GM19240 (cell line): ENCODE measurements around the gene WDR4.
"Not testable (repeated sequence)": the region's sequence is repeated elsewhere in the genome, so short reads cannot be mapped to it uniquely, and the experiment has no call there.

Source experiments
- DNase-seq: peaks from one replicate; pipeline ENCODE4 v3.0.0; 2011; ENCODE audit warnings: low spot score; ENCODE audit not compliant: insufficient read length

The WDR4 gene

DNA sequence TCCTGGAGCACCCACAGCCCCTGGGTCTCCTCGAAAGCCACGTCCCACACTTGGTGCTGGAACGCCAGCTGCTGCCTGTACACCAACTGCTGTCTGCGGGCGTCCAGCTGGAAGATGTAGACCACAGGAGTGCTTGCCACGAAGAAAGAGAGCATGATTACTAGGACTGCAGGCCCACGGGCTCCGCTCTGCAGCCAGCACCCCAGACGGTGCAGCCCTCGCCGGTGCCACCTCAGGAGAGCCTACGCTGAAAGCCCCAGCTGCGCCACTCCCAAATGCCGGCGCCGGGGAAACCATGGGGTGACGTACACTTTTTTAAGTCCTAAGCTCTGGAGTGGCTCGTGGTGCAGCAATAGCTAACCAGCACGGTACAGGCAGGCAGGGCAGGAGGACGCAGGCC lies 25.7 kb downstream of the WDR4 start:
- DNase-seq = no peak

DNA sequence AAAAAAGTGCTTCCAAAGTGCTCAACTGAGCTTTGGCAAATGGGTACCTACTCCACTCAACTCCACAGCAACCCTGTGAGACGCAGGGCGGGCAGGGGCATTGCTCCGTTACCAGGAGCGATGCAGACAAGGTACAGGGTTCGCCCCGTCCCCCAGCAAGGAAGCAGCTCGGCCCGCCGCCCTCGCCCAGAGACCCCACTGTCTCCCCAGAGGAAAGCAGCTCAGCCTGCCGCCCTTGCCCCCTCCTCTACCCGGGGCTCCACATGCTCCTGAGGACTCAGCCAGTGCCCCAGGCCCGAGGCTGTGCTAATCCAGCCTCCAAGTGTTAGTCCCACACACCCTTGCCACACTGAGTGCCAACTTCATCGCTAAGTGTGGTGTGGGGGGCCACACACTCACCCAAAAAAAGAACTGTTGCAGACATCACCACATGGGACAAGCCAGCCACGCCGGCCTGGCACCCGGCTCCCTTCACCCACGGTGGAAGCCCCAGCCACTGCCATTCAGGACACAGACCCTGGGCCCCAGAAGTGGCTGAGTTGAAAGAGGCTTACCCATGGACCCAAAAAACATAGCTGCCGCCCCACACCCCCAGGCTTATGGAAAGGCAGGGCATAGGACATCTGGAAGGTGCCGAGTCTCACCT lies 26.3 kb downstream of the WDR4 start:
- DNase-seq = no peak

DNA sequence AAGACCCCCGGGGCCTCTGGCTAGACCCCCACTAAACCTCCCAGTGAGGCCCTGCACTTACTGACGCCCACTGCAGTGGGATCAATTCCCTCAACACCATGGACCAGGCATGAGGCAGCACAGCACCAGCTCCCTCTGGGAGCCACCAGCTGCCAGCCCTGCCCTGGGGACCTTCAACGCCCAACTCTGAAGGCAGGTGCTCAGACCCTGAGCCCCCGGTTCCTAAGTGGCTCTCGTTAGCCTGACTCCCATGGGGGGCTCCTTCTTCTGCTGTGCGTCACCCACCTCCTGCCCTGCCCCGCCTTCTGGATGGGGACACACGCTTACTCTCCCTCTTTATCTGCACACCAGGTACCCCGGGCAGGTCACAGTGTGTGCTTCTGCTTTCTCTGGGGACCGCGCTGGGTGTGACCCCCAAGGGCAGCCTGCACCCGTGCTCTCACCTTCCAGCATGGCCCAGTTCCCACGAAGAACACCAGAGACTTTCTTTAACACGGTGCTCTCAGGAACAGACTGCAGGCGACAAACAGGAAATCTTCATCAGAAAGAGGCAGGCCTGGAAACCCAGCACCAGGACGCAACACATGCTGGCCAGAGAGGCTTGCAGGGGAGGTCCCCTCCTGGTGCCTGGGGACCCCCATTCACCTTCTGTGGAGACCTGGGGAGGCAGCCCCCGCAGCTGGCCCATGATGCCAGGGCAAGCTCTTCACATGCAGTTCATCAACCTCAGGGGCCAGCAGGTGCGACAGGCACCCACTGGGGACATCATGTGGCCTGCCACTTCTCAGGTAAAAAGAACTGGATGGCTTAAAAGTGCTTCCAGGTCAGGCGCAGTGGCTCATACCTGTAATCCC lies 27.3 kb downstream of the WDR4 start:
- no peak for DNase-seq

DNA sequence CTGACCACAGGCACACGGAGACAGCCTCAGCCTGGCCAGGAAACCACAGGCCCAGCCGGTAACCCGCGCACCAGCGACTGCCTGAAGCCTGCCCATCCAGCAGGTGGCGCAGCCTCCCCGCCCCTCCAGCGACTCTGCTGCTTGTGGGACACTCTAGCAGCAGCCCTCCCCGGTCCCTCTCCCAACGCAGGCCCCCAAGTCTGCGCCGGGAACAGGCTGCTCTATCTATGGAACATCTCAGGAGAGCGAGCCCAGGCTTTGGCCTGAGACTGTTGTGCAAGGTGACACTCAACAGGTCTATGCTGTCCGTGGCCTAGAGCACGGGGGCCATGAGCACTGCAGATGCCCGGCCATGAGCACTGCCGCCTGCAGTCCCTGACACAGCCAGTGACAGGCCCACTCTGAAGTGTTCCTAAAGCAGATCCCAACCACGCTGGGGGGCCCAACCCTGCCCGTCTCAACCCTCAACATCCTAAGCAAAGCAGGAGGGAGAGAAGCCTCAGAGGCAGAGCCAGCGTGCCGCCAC lies 28.4 kb downstream of the WDR4 start:
- no peak for DNase-seq

DNA sequence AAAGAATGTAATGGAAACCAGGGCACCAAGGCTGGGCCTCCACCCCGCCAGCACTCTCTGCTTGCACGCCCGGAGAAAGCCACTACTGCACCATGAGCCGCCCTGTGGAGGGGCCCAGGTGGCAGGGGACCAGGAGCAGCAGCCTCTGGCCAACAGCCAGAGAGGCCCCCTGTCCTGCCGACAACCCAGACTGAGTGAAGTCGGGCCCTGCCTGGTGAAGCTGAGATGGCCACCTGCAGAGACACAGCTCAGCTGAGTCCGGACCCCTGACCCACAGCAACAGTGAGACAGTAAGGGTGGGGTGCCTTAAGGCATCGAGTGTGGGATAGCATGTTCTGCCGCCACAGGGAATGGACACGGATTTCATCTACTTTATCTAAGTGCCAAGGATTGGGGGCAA lies 28.9 kb downstream of the WDR4 start:
- no peak for DNase-seq

DNA sequence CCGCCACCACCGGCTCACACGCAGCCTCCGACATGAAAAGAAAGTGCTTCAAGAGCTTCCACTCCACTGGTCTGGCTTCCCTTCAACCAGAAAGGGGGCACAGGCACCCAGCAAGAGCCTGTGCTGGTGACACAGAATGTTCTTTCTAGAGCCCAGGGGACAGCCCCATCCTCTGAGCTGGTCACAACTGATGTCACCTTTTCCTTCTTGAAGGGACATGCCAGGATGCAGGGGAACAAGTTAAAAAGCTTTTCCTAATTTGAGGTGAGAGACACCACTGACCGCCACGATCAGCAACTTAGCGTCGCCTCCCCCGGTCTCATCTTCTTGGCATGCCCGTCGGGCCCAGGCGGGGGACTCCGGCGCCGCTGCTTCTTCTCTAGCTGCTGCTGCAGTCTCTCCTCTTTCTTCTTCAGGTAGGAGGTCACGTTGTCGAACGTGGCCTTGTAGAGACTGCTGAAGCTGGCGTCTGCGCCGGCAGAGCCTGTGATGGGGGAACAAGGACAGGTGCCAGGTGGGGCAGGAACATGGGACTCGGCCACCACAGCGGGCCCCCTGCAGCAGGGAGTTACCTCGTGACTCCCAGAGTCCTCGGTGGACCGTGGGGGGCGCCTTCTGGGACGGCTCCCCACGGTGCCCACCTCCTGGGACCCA lies 29.5 kb downstream of the WDR4 start:
- no peak for DNase-seq

DNA sequence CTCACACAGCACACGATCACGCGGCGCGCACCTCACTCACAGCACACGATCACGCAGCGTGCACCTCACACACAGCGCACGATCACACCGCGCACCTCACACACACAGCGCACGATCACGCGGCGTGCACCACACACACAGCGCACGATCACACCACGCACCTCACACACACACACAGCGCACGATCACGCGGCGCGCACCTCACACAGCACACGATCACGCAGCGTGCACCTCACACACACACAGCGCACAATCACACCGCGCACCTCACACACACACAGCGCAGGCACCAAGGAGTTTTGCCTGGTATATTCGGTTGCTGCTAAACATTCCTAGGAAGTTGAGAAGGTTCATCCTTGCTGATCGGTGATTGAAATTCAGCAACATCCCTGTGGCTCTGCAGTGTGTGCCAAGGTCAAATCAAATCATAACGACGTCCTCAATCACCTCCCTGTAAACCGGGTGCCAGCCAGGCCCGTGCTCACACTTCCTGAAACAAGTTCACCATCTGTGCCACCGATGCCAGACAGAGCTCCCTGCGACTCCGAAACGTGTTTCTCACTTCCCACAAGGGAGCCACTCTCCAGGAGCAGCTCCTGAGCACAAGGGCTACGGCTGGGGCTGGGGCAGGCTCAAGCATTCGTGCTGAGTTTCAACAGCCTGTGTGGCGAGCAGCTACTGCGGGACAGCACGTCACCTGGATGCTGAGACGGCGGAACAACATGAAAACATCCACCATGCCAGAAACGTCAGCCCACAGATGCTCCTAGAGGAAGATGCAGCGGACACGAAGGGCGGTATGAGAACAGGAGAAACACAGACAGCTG lies 30.2 kb downstream of the WDR4 start:
- no peak for DNase-seq

DNA sequence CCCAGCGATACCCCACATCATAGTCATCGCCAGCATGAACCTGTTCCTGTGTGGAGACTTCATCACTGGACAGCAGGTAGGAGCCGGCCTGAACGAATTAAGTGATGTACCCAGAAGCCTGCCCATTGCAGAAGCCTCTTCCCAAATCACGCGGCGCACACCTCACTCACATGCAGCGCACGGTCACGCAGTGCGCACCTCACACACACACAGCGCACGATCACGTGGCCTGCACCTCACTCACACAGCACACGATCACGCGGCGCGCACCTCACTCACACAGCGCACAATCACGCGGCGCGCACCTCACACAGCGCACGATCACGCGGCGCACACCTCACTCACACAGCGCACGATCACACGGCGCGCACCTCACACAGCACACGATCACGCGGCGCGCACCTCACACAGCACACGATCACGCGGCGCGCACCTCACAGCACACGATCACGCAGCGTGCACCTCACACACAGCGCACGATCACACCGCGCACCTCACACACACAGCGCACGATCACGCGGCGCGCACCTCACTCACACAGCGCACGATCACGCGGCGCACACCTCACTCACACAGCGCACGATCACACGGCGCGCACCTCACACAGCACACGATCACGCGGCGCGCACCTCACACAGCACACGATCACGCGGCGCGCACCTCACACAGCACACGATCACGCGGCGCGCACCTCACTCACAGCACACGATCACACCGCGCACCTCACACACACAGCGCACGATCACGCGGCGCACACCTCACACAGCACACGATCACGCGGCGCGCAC lies 31.0 kb downstream of the WDR4 start:
- DNase-seq = not testable (repeated sequence)

DNA sequence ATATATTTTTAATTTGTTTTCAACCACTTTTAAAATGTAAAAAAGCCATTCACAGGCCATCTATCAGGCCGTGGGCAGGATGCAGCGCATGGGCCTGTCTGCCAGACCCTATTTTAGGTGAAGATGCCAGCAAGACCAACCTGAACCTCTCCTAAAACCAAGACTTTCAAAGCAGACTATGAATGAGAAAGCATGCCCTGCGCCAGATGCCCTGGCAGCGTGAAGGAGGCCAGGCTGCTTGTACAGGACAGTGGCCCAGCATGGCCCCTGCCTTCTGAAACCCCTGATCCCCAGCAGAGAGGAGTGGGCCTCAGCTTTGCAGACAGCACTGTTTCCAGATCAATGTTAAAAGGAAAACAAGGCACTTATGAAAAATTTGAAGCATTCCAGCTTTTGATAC lies 31.6 kb downstream of the WDR4 start:
- DNase-seq = no peak

DNA sequence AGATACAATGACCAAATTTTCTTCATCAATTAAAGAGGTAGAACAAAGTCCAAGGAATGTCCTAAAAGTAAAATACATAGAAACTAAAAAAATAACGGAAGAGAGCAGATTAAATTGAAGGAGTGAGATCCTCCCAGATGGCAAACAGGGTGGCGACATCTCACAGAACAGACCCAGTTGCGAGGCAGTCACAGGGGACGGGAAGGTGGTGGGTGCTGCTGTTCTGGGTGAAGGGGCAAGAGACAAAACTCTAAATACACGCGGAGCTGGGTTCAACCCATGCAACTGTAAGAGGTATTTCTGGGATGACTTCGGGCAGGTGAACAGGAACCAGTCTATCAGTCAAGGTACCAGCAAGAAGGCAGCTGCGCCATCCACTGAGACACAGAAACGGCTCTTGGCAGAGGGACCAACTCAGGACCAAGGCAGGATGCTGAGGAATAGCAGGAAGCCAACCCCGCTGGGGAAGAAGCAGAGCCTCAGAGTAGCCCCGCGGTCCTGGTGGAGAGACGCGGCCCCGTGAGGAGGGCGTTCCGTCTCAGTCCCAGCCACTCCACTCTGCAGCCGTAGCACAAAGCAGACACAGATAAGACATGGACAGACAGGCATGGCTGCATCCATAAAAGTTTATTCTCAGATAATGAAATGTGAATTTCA lies 32.2 kb downstream of the WDR4 start:
- no peak for DNase-seq

DNA sequence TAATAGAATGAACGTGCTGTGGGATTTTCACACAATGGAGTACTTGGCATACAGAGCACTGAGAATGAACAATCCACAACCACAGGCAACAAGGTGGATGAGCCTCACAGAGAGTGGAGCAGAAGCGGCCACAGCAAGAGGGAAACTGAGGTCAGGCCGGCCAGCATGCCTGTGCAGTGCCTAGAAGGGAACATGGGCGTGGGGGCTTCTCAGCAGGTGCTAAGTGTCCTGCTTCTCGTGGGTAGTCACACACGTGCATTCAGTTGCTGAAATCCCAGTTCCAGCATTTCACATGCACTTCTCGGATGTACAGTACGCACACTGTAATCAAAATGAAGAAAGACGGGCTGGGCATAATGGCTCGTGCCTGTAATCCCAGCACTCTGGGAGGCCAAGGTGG lies 33.1 kb downstream of the WDR4 start:
- no peak for DNase-seq

DNA sequence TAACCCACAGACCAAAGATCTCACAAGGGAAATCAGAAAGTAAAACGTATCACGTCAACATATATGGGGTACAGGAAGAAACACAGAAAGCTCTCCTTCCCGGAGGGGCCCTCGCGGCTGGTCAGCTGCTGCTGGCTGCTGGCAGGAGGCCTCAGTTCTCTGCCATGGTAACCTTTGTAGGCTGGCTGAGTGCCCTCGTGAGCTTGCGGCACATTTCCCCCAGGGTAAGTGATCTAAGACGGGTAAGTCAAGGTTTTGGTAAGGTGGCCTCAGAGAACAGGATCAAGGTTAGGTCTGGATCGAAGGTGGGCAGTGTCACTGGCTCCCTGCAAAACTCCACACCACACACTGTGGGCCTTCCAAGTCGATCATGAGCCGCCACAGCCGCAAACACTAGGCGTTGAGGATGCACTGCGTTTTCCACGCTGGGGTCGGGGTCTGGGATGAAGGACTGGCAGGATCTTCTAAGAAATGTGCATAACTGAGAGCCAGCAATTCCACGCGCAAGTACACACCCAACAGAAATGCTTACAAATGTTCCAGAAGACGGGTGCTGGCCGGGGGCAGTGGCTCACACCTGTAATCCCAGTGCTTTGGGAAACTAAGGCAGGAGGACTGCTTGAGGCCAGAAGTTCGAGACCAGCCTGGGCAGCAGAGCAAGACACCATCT lies 33.9 kb downstream of the WDR4 start:
- no peak for DNase-seq

DNA sequence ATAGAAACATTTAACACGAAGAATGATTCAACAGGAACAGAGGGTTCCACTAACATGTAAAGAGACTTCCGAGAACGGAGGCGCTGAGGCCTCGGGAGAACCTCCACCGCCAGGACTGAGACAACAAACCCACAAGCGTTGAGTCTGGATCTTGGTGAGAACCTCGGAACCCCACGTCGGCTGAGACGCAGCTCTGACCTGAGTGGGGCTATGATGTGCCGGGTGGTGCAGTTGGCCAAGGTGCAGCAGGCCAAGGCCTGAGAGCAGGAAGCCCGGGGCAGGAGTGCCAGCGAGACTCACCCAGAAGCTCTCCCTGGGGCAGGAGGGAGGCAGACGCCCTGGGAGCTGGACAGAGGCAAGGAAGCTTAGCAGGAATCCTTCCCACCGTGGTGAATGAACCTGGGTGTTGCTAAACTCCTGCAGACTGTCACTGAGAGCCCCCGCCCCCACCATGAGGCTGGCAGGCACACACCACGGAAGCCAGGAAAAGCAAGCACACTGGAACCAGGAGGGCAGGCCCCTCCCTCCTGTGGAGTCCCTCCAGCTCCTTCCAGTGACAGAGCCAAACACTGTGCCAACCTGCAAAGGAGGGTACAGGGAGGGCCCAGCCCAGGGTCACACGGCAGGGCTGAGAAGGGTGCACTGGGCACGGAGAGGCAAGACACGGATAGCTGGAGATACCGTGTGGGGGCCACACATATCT lies 34.8 kb downstream of the WDR4 start:
- no peak for DNase-seq

DNA sequence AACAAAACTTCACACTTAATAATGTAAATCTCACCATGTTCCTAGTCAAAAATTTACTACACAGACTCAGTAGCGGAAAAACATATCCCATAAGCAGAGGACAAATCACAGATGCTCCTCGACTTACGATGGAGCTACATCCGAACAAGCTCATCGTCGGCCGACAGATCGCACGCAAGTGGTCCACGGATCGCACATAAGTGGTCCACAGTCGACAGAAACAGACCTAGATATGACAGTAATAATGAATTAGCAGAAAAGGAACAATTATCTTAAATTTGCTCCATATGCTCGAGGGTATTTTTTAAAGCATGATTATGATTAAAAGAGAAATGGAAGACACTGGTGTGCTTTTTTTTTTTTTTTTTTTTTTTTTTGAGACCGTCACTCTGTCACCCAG lies 36.3 kb downstream of the WDR4 start:
- no peak for DNase-seq

DNA sequence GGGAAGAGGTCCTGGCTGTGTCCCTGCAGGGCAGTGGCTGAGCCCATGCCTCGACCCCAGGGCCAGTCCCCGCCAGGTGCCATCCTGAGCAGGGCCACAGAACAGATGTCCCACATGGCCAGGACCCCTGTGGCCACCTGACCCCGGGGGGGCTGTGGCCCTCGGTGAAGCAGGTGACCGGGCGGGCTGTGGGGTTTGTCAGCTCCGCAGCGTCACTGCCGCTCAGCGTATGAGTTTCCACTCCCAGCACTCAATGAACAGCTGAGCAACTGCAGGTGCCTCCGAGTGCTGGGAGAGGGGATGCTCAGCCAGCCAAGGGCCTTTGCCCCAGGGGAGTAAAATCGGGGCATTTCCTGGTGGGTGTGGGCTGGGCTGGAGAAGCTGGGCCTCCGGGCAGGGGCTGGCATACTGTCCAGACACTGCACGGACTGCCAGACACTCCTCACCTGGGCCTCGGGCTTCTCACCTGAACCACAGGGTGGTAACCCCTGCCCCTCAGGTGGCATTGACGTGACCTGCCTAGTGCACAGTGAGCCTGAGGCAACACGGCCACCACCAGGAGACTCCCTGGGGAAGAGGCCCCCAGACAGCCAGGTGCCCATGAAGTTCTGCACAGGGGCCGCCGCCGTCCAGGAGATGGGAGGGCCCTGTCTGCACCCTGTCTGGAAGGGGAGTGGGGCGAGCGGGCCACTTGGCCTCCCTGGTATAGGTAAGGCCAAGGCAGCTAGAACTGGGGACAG lies 37.3 kb downstream of the WDR4 start:
- DNase-seq = not testable (repeated sequence)

DNA sequence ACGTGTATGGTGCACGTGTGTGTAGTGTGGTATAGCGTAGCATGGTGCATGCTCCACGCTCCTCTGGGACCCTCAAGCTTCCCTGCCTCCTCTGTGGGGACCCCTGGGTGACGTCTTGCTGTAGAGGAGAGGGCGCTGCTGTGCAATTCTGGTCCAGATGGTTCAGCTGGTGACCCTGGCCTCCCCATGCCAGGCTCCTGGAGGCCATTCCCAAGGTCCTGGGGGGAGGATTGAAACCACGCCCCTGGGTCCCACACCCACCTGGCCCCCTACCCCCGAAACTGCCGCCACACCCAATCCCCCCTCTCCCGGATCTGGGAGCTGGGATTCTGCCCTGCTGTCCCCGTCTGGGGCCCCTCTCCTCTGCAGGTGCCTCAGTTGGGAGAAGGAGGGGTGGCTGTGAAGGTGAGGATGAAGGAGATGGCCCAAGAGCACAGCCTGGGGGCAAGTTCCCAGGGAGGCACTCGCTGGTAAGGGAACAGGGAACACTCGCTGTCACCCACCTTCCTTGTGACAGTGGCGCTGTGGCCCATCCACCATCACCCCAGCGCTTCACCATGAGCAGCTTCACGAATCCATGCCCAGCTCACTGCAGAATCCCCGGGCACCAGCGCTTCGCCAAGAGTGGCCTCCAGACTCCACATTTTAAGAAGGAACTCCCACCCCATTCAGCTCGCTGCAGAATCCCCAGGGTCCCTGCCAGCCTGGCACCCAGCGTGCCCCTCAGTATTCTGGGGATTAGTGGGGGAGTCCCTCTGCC lies 38.0 kb downstream of the WDR4 start:
- DNase-seq = no peak

DNA sequence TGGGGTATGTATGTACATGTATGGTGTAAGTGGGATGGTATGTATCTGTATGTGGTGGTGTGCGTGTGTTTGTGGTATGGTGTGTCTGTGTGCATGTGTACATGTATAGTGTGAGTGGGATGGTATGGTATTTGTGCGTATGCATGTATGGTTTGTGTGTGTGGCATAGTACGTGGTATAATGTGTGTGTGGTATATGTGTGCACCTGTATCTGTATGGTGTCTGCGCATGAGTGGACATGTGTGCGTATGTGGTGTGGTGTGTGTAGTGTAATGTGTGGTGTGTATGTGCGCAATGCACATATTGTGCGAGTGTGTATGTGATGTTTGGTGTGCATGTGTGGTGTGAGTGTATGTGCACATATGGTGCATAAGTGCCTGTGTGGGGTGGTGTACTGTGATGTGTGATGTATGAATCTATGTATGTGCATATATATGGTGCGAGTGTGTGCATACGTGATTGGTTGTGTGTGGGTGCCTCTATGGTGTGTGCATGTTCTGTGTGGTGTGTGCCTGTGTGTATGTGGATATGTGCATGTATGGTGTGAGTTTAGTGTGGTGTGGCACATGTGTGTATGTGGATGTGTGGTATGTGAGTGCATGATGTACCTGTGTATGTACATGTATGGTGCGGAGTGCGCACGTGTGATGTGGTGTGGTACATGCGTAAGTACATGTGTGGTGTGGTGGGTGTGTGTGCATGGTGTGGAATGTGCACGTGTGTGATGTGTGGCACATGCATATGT lies 38.8 kb downstream of the WDR4 start:
- DNase-seq = no peak
